Measurements from ENCODE around the gene SOCS1. TPM values are rescaled to one million over a fixed set of nuclear protein-coding genes. Genes with fewer than 3 reads are reported as not detected.

SOCS1 gene
- total RNA-seq, 2 experiments from 2014 or later, result 45.1 to 45.6 TPM

DNA sequence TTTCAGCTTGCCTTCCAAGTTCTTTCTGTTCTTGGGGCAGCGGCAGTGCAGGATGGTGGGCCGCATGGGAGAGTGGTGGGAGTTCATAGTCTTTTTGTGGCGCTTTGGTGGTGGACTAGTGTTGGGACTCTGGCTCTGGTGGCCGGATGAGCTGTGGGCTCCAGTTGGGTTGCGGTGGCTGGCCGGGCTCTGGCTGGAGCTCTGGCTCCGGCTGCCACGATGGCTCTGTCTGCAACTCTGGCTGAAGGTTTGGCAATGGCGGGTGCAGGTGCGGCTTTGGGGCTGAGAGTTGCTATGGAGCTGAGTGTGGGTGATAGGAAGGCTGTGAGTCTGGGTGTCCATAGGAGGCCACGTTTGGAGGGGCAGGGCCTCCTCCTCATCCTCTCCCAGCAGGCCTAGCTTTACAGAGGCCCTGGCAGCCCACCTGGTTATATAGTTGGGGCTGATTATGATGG lies 12.9 kb upstream of the SOCS1 start, which contains the start of gene TNP2:
TSS of gene TNP2 (minus strand) at position 405 of the 455 bp plus-strand sequence. CDS start at position 342, 63 bp downstream.
- CTCF ChIA-PET, result interaction anchor here (0.6 kb wide), 1 partner anchor 1259 kb away, joined by 4 read pairs; no protein-coding TSS in a partner anchor
- Mint-ChIP-seq H3K4me3 (no peak within 1 kb of the TSS), H3K27ac (no peak within 1 kb of the TSS), H3K9me3 (no peaks in the 10 kb centered on the region), H3K4me1 (ENCODE audit: low read depth) (peaks cover 11% of the 10 kb centered on the region), H3K36me3 (ENCODE audit: low read depth) (no peaks in the 10 kb centered on the region), H3K27me3 (ENCODE audit: low read depth) (no peaks in the 10 kb centered on the region)
- no peak for DNase-seq
- intact Hi-C loops (cut with micrococcal nuclease), result no loop called here

DNA sequence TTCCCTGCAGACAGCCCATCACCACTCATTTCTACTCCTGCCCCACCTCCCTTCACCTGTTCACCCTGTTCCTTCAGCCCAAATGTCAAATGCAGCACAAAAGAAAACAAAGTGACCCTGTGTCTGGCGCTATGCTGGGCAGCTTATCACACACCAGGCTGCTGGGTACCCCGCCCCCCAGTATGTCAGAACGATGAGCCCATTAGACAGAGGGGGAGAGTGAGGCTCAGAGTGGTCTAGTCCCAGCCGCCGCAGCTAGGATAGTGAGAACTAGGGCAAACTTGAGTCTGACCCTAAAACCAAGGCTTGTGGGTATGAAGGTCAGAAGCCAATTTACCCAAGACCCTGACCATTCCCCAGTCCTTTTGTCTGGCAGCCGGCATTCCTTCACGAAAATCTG lies 9.1 kb upstream of the SOCS1 start:
- no peaks in the 10 kb centered on the region for H3K36me3 Mint-ChIP-seq (ENCODE audit: low read depth)
- intact Hi-C loops (cut with micrococcal nuclease), result no loop called here
- CTCF ChIA-PET, result interaction anchor here (0.5 to 2.1 kb wide), 3 partner anchors 15 to 88 kb away, joined by 3 to 10 read pairs (median 4); no protein-coding TSS in a partner anchor
- H3K9me3 Mint-ChIP-seq, result no peaks in the 10 kb centered on the region
- peaks cover 25% of the 10 kb centered on the region for H3K4me1 Mint-ChIP-seq (ENCODE audit: low read depth)
- H3K27me3 Mint-ChIP-seq (ENCODE audit: low read depth), result no peaks in the 10 kb centered on the region
- DNase-seq, result no peak
- H3K4me3 Mint-ChIP-seq, result no peak overlapping the region
- no peak overlapping the region for H3K27ac Mint-ChIP-seq

DNA sequence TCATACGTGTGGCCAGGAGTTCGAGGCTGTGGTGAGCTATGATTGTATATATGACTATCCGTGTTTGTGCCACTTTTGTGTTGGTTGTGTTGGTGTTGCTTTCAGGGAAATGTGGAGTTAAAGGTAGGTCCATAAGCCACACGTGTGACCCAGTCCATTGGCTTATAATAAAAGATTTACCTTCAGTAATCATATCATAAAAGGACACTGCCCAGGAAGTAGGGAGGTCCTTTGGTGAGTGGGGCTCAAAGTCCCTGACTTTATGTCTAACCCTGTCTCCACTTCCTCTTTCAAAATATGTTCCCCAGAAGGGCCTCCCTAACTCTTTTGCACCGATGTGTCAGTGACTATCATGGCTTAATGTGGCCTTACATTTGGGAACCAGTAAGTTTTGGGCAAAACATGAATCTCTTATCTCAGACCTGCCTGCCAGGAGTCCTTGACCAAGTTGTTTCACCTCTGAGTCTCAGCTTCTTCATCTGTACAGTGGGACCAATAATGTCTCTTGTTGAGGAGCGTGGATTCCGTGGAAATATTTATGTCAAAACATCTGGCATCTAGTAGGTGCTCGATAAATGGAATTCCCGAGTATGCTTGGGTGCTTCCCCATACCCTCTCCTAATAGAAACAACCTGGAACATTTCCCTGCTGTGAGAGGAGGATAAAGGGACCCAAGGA lies 8.3 kb upstream of the SOCS1 start:
- Mint-ChIP-seq H3K36me3 (ENCODE audit: low read depth) (no peaks in the 10 kb centered on the region), H3K27me3 (ENCODE audit: low read depth) (no peaks in the 10 kb centered on the region), H3K27ac (peak overlapping the region; percentile 90), H3K9me3 (no peaks in the 10 kb centered on the region), H3K4me1 (ENCODE audit: low read depth) (peaks cover 28% of the 10 kb centered on the region), H3K4me3 (peak overlapping the region; percentile 29)
- intact Hi-C loops (cut with micrococcal nuclease), result no loop called here
- CTCF ChIA-PET, result interaction anchor here (0.5 to 2.1 kb wide), 6 partner anchors 9 to 281 kb away, joined by 3 to 10 read pairs (median 4); no protein-coding TSS in a partner anchor
- DNase-seq, result no peak

DNA sequence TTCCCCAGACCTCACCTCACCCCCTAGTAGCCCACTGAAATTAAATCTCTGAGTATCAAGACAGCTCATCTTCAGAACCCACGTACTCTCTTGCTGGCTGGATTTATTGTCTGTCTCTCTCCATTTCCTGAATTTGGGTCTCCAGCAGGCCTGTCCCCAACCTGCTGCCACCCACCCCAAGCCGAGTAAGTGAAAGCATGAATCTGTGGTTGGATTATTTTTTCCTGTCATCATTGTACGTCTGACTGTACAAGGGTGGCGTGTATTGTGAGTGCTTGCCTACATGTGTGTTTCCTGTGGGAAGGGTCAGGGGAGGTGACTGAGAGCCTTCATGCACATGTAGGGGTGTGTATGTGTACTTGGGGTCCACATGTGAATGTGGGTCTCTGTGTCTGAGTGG lies 7.7 kb upstream of the SOCS1 start:
- H3K27me3 Mint-ChIP-seq (ENCODE audit: low read depth), result no peaks in the 10 kb centered on the region
- H3K4me1 Mint-ChIP-seq (ENCODE audit: low read depth), result peaks cover 33% of the 10 kb centered on the region
- DNase-seq, result peak; percentile 78
- intact Hi-C loops (cut with micrococcal nuclease), result loop anchor here (1.0 kb wide), 1 partner anchor 91 kb away; no protein-coding TSS in a partner anchor
- H3K9me3 Mint-ChIP-seq, result no peaks in the 10 kb centered on the region
- H3K36me3 Mint-ChIP-seq (ENCODE audit: low read depth), result no peaks in the 10 kb centered on the region
- CTCF ChIA-PET, result interaction anchor here (0.6 to 2.1 kb wide), 6 partner anchors 9 to 280 kb away, joined by 3 to 10 read pairs (median 4); no protein-coding TSS in a partner anchor
- H3K4me3 Mint-ChIP-seq, result peak overlapping the region; percentile 29
- peak overlapping the region; percentile 90 for H3K27ac Mint-ChIP-seq

DNA sequence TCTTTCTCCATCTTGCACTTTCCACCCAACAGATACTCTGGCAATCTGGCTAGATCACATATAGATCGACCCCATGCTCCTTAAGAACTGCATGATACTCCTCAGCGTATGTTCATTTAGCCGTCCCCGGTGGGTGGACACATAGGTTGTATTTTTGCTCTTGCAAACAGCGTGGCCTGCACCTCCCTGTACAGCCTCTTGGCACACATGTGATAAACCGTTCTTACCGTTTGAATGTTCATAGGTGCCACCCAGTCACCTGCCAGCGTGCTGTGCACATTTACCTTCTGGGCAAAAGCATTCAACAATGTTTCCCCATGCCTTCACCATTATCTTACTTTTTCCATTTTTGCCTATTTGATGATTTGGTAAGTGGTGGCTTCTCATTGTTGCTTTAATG lies 6.9 kb upstream of the SOCS1 start:
- Mint-ChIP-seq H3K4me1 (ENCODE audit: low read depth) (peaks cover 40% of the 10 kb centered on the region), H3K36me3 (ENCODE audit: low read depth) (no peaks in the 10 kb centered on the region)
- CTCF ChIA-PET, result interaction anchor here (0.6 to 2.1 kb wide), 8 partner anchors 8 to 292 kb away, joined by 4 to 10 read pairs (median 4); no protein-coding TSS in a partner anchor

GRCh38 chr16:11260596-11260966 lies 4.6 kb upstream of the SOCS1 start:
- no peaks in the 10 kb centered on the region for H3K27me3 Mint-ChIP-seq (ENCODE audit: low read depth)
- intact Hi-C loops (cut with micrococcal nuclease), result no loop called here
- H3K4me3 Mint-ChIP-seq, result no peak overlapping the region
- no peaks in the 10 kb centered on the region for H3K36me3 Mint-ChIP-seq (ENCODE audit: low read depth)
- CTCF ChIA-PET, result interaction anchor here (0.7 to 7.2 kb wide), 7 partner anchors 51 to 297 kb away, joined by 3 to 67 read pairs (median 3); no protein-coding TSS in a partner anchor
- DNase-seq, result no peak
- H3K27ac Mint-ChIP-seq, result no peak overlapping the region
- H3K9me3 Mint-ChIP-seq, result no peaks in the 10 kb centered on the region
- H3K4me1 Mint-ChIP-seq (ENCODE audit: low read depth), result peaks cover 50% of the 10 kb centered on the region

More for the DNA sequence above, 6.9 kb upstream of the SOCS1 start:
- intact Hi-C loops (cut with micrococcal nuclease), result loop anchor here (1.0 kb wide), 1 partner anchor 91 kb away; no protein-coding TSS in a partner anchor
- Mint-ChIP-seq H3K9me3 (no peaks in the 10 kb centered on the region), H3K4me3 (no peak overlapping the region), H3K27me3 (ENCODE audit: low read depth) (no peaks in the 10 kb centered on the region), H3K27ac (peak overlapping the region; percentile 90)
- no peak for DNase-seq

DNA sequence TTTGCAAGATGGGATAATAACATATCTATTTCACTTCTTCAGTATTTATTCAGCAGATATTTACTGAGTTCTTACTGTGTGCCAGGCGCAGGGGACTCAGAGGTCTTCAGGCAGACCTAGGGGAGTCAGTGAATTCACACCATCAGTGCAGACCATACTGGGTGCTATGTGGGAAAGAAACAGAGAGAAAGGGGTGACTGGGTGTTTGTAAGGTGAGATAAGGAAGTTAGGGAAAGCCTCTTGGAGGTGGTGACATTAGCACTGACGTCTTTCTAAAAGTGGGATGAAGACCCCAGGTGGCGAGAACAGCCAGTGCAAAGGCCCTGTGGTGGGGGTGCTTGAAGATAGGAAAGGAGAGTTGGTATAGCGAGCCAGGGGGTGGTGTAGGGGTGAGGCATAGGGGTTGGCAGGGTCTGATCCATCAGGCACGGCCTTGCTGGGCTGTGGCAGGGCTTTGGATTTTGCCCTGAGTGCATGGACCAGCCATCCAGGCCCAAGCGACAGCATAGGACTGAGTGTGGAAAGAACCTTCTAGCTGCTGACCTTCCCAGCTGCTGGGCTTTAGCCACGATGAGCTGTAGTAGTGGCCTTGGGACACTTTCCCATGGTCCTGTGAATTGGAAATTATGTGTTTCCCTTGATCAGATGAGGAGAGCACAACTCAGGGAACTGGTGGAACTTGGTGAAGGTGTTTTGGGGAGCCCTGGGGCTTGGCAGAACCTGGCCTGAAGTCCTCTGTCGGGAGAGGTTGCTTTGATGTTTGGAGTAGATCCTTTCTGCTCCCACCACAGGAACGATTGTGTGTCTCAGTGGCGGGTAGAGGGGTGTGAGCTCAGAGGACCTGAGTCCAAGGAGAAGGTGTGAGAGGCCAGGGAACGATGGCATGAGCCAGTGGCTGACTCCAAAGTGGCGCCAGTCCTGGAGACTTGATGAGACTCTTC lies 3.9 kb upstream of the SOCS1 start:
- Mint-ChIP-seq H3K9me3 (no peaks in the 10 kb centered on the region), H3K27me3 (ENCODE audit: low read depth) (no peaks in the 10 kb centered on the region), H3K27ac (no peak overlapping the region), H3K4me1 (ENCODE audit: low read depth) (peaks cover 50% of the 10 kb centered on the region), H3K4me3 (no peak overlapping the region), H3K36me3 (ENCODE audit: low read depth) (peaks cover 4% of the 10 kb centered on the region)
- CTCF ChIA-PET, result interaction anchor here (0.7 to 7.2 kb wide), 12 partner anchors 35 to 296 kb away, joined by 3 to 67 read pairs (median 4); no protein-coding TSS in a partner anchor
- no peak for DNase-seq
- intact Hi-C loops (cut with micrococcal nuclease), result loop anchor here (2.0 to 10.0 kb wide), 5 partner anchors 27 to 535 kb away; partner anchors contain the start of genes NUBP1 and ZC3H7A

DNA sequence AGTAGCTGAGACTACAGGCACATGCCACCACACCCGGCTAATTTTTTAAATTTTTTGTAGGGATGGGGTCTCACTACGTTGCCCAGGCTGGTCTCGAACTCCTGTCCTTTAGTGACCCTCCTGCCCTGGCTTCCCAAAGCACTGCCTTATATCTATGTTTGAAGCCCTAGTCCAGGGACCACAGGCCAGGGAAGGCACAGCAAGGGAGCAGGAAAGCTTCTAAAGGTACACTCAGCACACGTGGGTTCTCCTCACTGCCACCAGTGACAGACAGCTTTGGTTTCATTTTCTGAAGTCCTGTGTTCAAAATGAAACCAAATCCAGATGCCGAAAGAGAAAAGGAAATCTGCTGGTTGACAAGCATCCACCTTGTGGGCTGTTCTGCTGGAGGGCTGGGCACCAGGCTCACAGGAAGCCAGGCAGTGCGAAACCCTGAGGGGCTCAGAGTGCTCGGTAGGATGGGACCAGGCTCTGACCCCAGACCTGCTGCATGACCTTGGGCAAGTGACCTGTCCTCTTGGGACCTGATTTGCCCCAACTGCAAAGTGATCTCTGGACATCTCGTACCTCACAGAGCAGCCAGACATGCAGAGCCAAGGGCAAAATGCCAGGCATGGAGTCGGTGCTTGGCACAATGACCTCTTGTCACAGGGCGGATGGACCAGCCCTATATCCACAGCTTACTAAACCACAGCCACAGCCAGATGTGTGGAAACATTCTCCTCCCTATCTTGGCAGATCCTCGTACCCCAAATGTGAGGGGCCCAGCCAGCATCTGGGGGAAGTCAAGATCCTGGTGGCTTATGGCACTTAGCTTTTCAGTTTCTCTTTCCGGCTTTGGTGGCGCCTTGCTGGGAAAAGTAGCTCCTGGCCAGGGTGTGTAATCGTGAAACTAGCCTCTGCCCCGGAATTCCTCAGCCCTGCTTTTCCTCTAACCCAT lies 2.8 kb upstream of the SOCS1 start:
- Mint-ChIP-seq H3K4me3 (no peak overlapping the region), H3K9me3 (no peaks in the 10 kb centered on the region), H3K27ac (peak overlapping the region; percentile 43), H3K27me3 (ENCODE audit: low read depth) (no peaks in the 10 kb centered on the region), H3K36me3 (ENCODE audit: low read depth) (peaks cover 14% of the 10 kb centered on the region), H3K4me1 (ENCODE audit: low read depth) (peaks cover 38% of the 10 kb centered on the region)
- CTCF ChIA-PET, result interaction anchor here (0.8 to 7.2 kb wide), 15 partner anchors 34 to 294 kb away, joined by 3 to 67 read pairs (median 4); no protein-coding TSS in a partner anchor
- intact Hi-C loops (cut with micrococcal nuclease), result loop anchor here (1.0 to 10.0 kb wide), 6 partner anchors 28 to 536 kb away; partner anchors contain the start of genes NUBP1 and ZC3H7A
- peak; percentile 66 for DNase-seq

GRCh38 chr16:11257131-11257938 lies 1.3 kb upstream of the SOCS1 start:
- intact Hi-C loops (cut with micrococcal nuclease), result loop anchor here (1.0 to 10.0 kb wide), 5 partner anchors 55 to 537 kb away; partner anchors contain the start of genes NUBP1 and ZC3H7A
- Mint-ChIP-seq H3K27me3 (ENCODE audit: low read depth) (no peaks in the 10 kb centered on the region), H3K27ac (peak overlapping the region; percentile 83), H3K4me3 (peak overlapping the region; percentile 95), H3K9me3 (no peaks in the 10 kb centered on the region), H3K36me3 (ENCODE audit: low read depth) (peaks cover 29% of the 10 kb centered on the region), H3K4me1 (ENCODE audit: low read depth) (peaks cover 25% of the 10 kb centered on the region)
- CTCF ChIA-PET, result interaction anchor here (0.6 to 7.2 kb wide), 27 partner anchors 17 to 506 kb away, joined by 3 to 67 read pairs (median 4); no protein-coding TSS in a partner anchor
- DNase-seq, result peak; percentile 85

DNA sequence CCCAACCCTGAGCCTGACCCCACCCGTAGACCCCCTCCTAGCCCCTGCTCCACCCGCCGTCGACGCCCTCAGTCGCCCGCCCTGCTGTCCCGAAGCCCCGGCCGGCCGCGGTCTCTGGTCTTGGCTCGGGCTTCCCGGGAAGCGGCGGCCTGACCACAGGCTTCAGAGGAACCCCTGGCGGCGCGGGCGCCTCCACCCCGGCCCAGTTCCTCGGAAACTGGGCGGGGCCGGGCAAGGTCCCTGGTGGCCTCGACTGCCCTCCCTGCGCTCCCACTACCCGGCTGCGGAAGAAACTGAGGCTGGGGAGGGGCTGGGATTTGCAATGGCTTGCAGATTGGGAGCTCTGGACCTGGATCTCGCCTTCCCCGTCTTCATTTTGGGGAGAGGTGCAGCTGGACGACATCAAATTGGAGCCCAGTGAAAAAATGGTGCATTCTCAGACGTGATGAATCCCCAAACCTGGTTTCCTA lies 692 bp upstream of the SOCS1 start:
- peak overlapping the region; percentile 95 for H3K27ac Mint-ChIP-seq
- DNase-seq, result no peak
- H3K4me1 Mint-ChIP-seq (ENCODE audit: low read depth), result peaks cover 31% of the 10 kb centered on the region
- CTCF ChIA-PET, result interaction anchor here (0.6 to 7.2 kb wide), 29 partner anchors 18 to 505 kb away, joined by 3 to 67 read pairs (median 5); no protein-coding TSS in a partner anchor
- H3K27me3 Mint-ChIP-seq (ENCODE audit: low read depth), result no peaks in the 10 kb centered on the region
- H3K4me3 Mint-ChIP-seq, result peak overlapping the region; percentile 95
- no peaks in the 10 kb centered on the region for H3K9me3 Mint-ChIP-seq
- H3K36me3 Mint-ChIP-seq (ENCODE audit: low read depth), result peaks cover 35% of the 10 kb centered on the region
- intact Hi-C loops (cut with micrococcal nuclease), result loop anchor here (1.0 to 10.0 kb wide), 7 partner anchors 56 to 538 kb away; partner anchors contain the start of genes NUBP1 and ZC3H7A

Data from activated naive CD4-positive, alpha-beta T cell treated with anti-CD3 and anti-CD28 coated beads for 36 hours (primary cell).